DND-41 (cell line): ENCODE data around the gene NCLN.
"Not testable (repeated sequence)": the region's sequence is repeated elsewhere in the genome, so short reads cannot be mapped to it uniquely, and the experiment has no call there.

ENCODE experiments used
- ATAC-seq: fragments of 200-7000 bp; cut with Tn5 transposase; 3 replicates; pipeline ENCODE4 v1.9.1; 2021; ENCODE audit warnings: low read depth; ENCODE audit not compliant: insufficient read depth
- DNase-seq: peaks from one replicate; pipeline ENCODE4 v3.0.0-alpha.2; 2020
- H2AFZ ChIP-seq: 2 replicates; pipeline ENCODE4 v1.6.0; 2012; ENCODE audit warnings: low read depth, low read length
- H3K27ac ChIP-seq: 2 replicates; pipeline ENCODE4 v1.5.1; 2012; ENCODE audit warnings: low read length, inconsistent platforms
- H3K27me3 ChIP-seq: fragments of 200-600 bp; sonication (generic); 2 replicates; pipeline ENCODE4 v1.6.0; 2012; ENCODE audit warnings: low read length, mild to moderate bottlenecking, inconsistent platforms; ENCODE audit not compliant: insufficient read depth, poor library complexity
- H3K36me3 ChIP-seq: 2 replicates; pipeline ENCODE4 v1.5.1; 2012; ENCODE audit warnings: low read length, inconsistent platforms; ENCODE audit not compliant: insufficient read depth
- H3K4me1 ChIP-seq: 2 replicates; pipeline ENCODE4 v1.5.1; 2012; ENCODE audit warnings: mild to moderate bottlenecking, low read length; ENCODE audit not compliant: insufficient read depth
- H3K4me2 ChIP-seq: 2 replicates; pipeline ENCODE4 v1.6.0; 2012; ENCODE audit warnings: mild to moderate bottlenecking, moderate library complexity, low read length, inconsistent platforms; ENCODE audit not compliant: insufficient read depth
- H3K4me3 ChIP-seq, 2 experiments: fragments of 200-600 bp in 1 of 2; shearing (Covaris generic) in 1 of 2; 2 replicates each; pipeline ENCODE4 v1.5.1; 2012 to 2016; ENCODE audit warnings: inconsistent platforms in 2 of 2, low read length in 2 of 2, mild to moderate bottlenecking in 2 of 2, low read depth in 1 of 2, moderate library complexity in 1 of 2
- H3K79me2 ChIP-seq: 2 replicates; pipeline ENCODE4 v1.6.0; 2012; ENCODE audit warnings: low read length, inconsistent platforms; ENCODE audit not compliant: insufficient read depth
- H3K9ac ChIP-seq: 2 replicates; pipeline ENCODE4 v1.6.0; 2012; ENCODE audit warnings: low read depth, mild to moderate bottlenecking, inconsistent platforms, low read length, moderate library complexity
- H3K9me3 ChIP-seq: 2 replicates; pipeline ENCODE4 v1.5.1; 2012; ENCODE audit warnings: low read length, moderate library complexity, mild to moderate bottlenecking, inconsistent platforms; ENCODE audit not compliant: insufficient read depth, severe bottlenecking
- H4K20me1 ChIP-seq: 2 replicates; pipeline ENCODE4 v1.6.0; 2012; ENCODE audit warnings: low read length; ENCODE audit not compliant: insufficient read depth
- CTCF ChIP-seq: IDR thresholded peaks from 2 replicates; pipeline ENCODE4 v1.5.1; 2012; ENCODE audit warnings: borderline replicate concordance, low read length, moderate library complexity, mild to moderate bottlenecking; ENCODE audit not compliant: poor library complexity, severe bottlenecking; ENCODE audit errors: extremely low read depth
- EZH2 ChIP-seq: IDR thresholded peaks from 3 replicates; pipeline ENCODE4 v1.6.1; 2012; ENCODE audit warnings: borderline replicate concordance, low read depth, mild to moderate bottlenecking, moderate library complexity, low read length, inconsistent platforms; ENCODE audit not compliant: severe bottlenecking

NCLN gene

GRCh38 chr19:3201072-3201700, 15.5 kb downstream of the NCLN start:
- no peak overlapping the region for H2AFZ ChIP-seq
- H3K27ac ChIP-seq, result no peak overlapping the region
- H3K4me1 ChIP-seq, result no peaks in the 10 kb centered on the region
- H3K9me3 ChIP-seq, result no peaks in the 10 kb centered on the region
- H3K36me3 ChIP-seq, result peaks cover 76% of the 10 kb centered on the region
- no peak overlapping the region for H3K4me2 ChIP-seq
- H3K79me2 ChIP-seq, result no peaks in the 10 kb centered on the region
- no peak overlapping the region for H3K4me3 ChIP-seq
- DNase-seq (no peak), ATAC-seq (no peak)
- no peak overlapping the region for H3K9ac ChIP-seq
- no peak for TF ChIP-seq CTCF
- TF ChIP-seq EZH2, result no peak
- no peaks in the 10 kb centered on the region for H3K27me3 ChIP-seq
- peaks cover 5% of the 10 kb centered on the region; the same call in 1 of the 2 replicates for H4K20me1 ChIP-seq

GRCh38 chr19:3201911-3202310, 16.2 kb downstream of the NCLN start:
- ATAC-seq (no peak), DNase-seq (no peak)
- Histone ChIP-seq H3K27ac (no peak overlapping the region), H4K20me1 (peaks cover 5% of the 10 kb centered on the region; the same call in 1 of the 2 replicates), H3K4me2 (no peak overlapping the region), H3K9ac (no peak overlapping the region), H2AFZ (no peak overlapping the region), H3K4me1 (no peaks in the 10 kb centered on the region), H3K36me3 (peaks cover 77% of the 10 kb centered on the region), H3K79me2 (no peaks in the 10 kb centered on the region), H3K27me3 (no peaks in the 10 kb centered on the region), H3K9me3 (no peaks in the 10 kb centered on the region), H3K4me3 (no peak overlapping the region)
- TF ChIP-seq CTCF, result no peak
- no peak for TF ChIP-seq EZH2

GRCh38 chr19:3202346-3202745, 16.6 kb downstream of the NCLN start:
- Histone ChIP-seq H3K36me3 (peaks cover 77% of the 10 kb centered on the region), H3K4me3 (no peak overlapping the region), H3K4me1 (no peaks in the 10 kb centered on the region), H3K27ac (no peak overlapping the region), H3K27me3 (no peaks in the 10 kb centered on the region), H3K4me2 (no peak overlapping the region), H3K79me2 (no peaks in the 10 kb centered on the region), H3K9ac (no peak overlapping the region), H4K20me1 (peaks cover 5% of the 10 kb centered on the region; the same call in 1 of the 2 replicates), H3K9me3 (no peaks in the 10 kb centered on the region), H2AFZ (no peak overlapping the region)
- ATAC-seq (no peak), DNase-seq (no peak)
- TF ChIP-seq CTCF, result no peak
- TF ChIP-seq EZH2, result no peak

GRCh38 chr19:3202895-3203294, 17.2 kb downstream of the NCLN start:
- not testable (repeated sequence) for H3K9me3 ChIP-seq, H3K79me2 ChIP-seq, H3K4me1 ChIP-seq, H3K4me2 ChIP-seq, DNase-seq, H2AFZ ChIP-seq, H3K27ac ChIP-seq, H3K9ac ChIP-seq, H3K27me3 ChIP-seq, ATAC-seq, H4K20me1 ChIP-seq, H3K4me3 ChIP-seq
- H3K36me3 ChIP-seq, result peaks cover 82% of the 10 kb centered on the region
